Activated CD8-positive, alpha-beta T cell treated with anti-CD3 and anti-CD28 coated beads, Interleukin-2, amount 10 ng/mL, durations not matched to agents 7 days and 5 days (primary cell): ENCODE results near the gene YARS2. TPM values are rescaled to one million over a fixed set of nuclear protein-coding genes. Genes with fewer than 3 reads are reported as not detected.

Experiments used
- ATAC-seq: fragments of 150-1000 bp; cut with Tn5 transposase; one replicate; pipeline ENCODE4 v1.10.0; 2021; ENCODE audit warnings: moderate library complexity
- CTCF ChIA-PET: fragments of 350-600 bp; sonication (Branson Sonifier 250); formaldehyde crosslinking; loops from one replicate; lab custom pipeline; 2021; ENCODE audit warnings: antibody characterized with exemption; lab: Charles Lee
- POLR2A ChIA-PET: fragments of 350-600 bp; sonication (Branson Sonifier 250); formaldehyde crosslinking; loops from one replicate; lab custom pipeline; 2021; ENCODE audit warnings: antibody characterized with exemption; lab: Charles Lee
- DNase-seq: peaks from one replicate; pipeline ENCODE4 v3.0.0-alpha.2; 2020
- H3K27ac Mint-ChIP-seq: one replicate; pipeline ENCODE4 v1.8.0; 2021; ENCODE audit warnings: mild to moderate bottlenecking, mixed read lengths
- H3K27me3 Mint-ChIP-seq: one replicate; pipeline ENCODE4 v1.8.0; 2021; ENCODE audit warnings: low read depth, mixed read lengths
- H3K36me3 Mint-ChIP-seq: one replicate; pipeline ENCODE4 v1.8.0; 2021; ENCODE audit warnings: low read depth, mixed read lengths
- H3K4me1 Mint-ChIP-seq: one replicate; pipeline ENCODE4 v1.8.0; 2021; ENCODE audit warnings: low read depth, mixed read lengths
- H3K4me3 Mint-ChIP-seq: one replicate; pipeline ENCODE4 v1.8.0; 2021; ENCODE audit warnings: mild to moderate bottlenecking, mixed read lengths
- H3K9me3 Mint-ChIP-seq: one replicate; pipeline ENCODE4 v1.8.0; 2022; ENCODE audit warnings: mixed read lengths; ENCODE audit not compliant: insufficient read depth
- total RNA-seq, 2 experiments: library from RNA; stranded (reverse); gene quantifications; one replicate each; pipeline ENCODE4 v1.2.3, GENCODE V29; 2021

Gene YARS2
- 10 to 100 TPM; 19.4 to 20.2 TPM for total RNA-seq

GRCh38 chr12:32755654-32756475 lies at the start of gene YARS2:
Gene YARS2, minus strand, starts transcription at chr12:32755897. Its CDS starts 23 bp downstream, at chr12:32755874.
- Mint-ChIP-seq H3K4me1 (peaks cover 20% of the 10 kb centered on the region), H3K36me3 (peaks cover 23% of the 10 kb centered on the region), H3K9me3 (no peaks in the 10 kb centered on the region), H3K4me3 (peak within 1 kb of the TSS; percentile 93), H3K27me3 (no peaks in the 10 kb centered on the region), H3K27ac (peak within 1 kb of the TSS; percentile 78)
- peak; percentile 93 for DNase-seq
- ChIA-PET POLR2A (interaction anchor here (0.6 to 2.1 kb wide), 7 partner anchors 14 to 1267 kb away, joined by 3 to 11 read pairs (median 4); partner anchors contain the start of genes ALG10 and DNM1L), CTCF (interaction anchor here (0.7 to 5.2 kb wide), 50 partner anchors 9 to 1434 kb away, joined by 3 to 103 read pairs (median 5); partner anchors contain the start of gene ALG10)
- peak; percentile 94 for ATAC-seq

- H3K27ac Mint-ChIP-seq, result no peak overlapping the region
- no peaks in the 10 kb centered on the region for H3K36me3 Mint-ChIP-seq
- DNase-seq (no peak), ATAC-seq (no peak)
- ChIA-PET POLR2A (no interaction called here), CTCF (no interaction called here)
- no peaks in the 10 kb centered on the region for H3K4me1 Mint-ChIP-seq
- H3K4me3 Mint-ChIP-seq, result no peak overlapping the region
- no peaks in the 10 kb centered on the region for H3K9me3 Mint-ChIP-seq
- no peaks in the 10 kb centered on the region for H3K27me3 Mint-ChIP-seq
These were observed 48.6 kb upstream of the YARS2 start for GRCh38 chr12:32804301-32804700.

DNA sequence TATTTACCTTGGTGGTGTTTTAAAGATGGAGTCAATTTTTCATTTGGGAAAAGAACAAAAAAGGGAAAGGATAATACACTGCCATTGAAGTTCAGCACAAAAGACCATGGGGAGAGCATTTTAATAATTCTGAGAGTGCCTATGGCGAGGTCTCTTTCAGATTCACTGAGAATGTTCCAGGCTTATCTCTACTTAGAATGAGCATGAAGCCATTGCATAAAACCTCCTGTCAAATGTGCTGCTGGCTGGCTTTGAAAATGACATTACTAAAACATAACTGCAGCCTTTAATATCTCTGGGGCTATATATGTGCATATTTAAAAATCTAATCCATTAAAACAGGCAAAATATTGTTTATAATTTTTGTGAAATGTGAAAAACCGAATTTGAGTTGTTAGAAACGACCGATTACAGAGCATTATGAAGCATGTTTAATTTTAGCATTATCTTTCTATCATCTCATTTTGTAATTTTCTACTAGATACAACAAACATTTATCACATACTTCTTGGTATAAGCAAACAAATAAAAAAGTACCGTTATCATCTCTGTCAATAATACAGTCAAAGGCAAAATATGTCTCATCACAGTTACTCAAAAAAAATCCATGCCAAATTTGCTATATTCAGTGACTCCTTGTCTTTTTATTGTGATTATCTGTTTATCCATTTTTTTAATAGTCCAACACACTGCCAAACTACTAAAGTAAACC lies 45.7 kb upstream of the YARS2 start:
- Mint-ChIP-seq H3K27ac (no peak overlapping the region), H3K9me3 (no peaks in the 10 kb centered on the region), H3K4me3 (no peak overlapping the region), H3K36me3 (no peaks in the 10 kb centered on the region), H3K4me1 (no peaks in the 10 kb centered on the region), H3K27me3 (no peaks in the 10 kb centered on the region)
- CTCF ChIA-PET, result no interaction called here
- no peak for ATAC-seq
- DNase-seq, result no peak
- POLR2A ChIA-PET, result no interaction called here

DNA sequence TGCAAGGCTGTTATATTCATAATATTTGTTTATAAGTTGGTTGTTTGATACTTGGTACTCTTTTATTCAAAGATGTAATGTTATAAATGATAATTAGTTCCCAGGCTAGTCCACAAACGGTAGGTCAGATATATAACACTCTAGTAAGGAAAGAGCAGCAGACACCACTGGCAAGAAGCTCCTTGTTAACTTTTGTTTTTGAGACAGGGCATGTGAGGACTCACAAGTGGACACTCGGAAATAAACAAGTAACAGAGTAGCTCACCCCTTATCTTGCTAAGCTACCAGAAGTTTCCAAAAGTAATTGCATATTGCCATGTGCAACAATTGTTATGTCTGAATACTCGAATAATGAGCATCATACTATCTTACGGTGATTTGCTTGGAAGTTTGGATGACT lies 38.6 kb upstream of the YARS2 start:
- DNase-seq (no peak), ATAC-seq (no peak)
- POLR2A ChIA-PET, result no interaction called here
- Mint-ChIP-seq H3K9me3 (no peaks in the 10 kb centered on the region), H3K27ac (no peak overlapping the region), H3K36me3 (no peaks in the 10 kb centered on the region), H3K27me3 (no peaks in the 10 kb centered on the region), H3K4me1 (no peaks in the 10 kb centered on the region), H3K4me3 (no peak overlapping the region)
- CTCF ChIA-PET, result no interaction called here

GRCh38 chr12:32789916-32790315 lies 34.2 kb upstream of the YARS2 start:
- no peaks in the 10 kb centered on the region for H3K9me3 Mint-ChIP-seq

GRCh38 chr12:32789446-32789845 lies 33.7 kb upstream of the YARS2 start:
- no peak for ATAC-seq
- CTCF ChIA-PET, result no interaction called here
- H3K9me3 Mint-ChIP-seq, result no peaks in the 10 kb centered on the region

More at GRCh38 chr12:32789916-32790315, 34.2 kb upstream of the YARS2 start:
- no peaks in the 10 kb centered on the region for H3K4me1 Mint-ChIP-seq
- ATAC-seq (no peak), DNase-seq (no peak)
- ChIA-PET CTCF (no interaction called here), POLR2A (no interaction called here)
- H3K27me3 Mint-ChIP-seq, result no peaks in the 10 kb centered on the region
- no peak overlapping the region for H3K4me3 Mint-ChIP-seq
- H3K36me3 Mint-ChIP-seq, result no peaks in the 10 kb centered on the region
- H3K27ac Mint-ChIP-seq, result no peak overlapping the region

DNA sequence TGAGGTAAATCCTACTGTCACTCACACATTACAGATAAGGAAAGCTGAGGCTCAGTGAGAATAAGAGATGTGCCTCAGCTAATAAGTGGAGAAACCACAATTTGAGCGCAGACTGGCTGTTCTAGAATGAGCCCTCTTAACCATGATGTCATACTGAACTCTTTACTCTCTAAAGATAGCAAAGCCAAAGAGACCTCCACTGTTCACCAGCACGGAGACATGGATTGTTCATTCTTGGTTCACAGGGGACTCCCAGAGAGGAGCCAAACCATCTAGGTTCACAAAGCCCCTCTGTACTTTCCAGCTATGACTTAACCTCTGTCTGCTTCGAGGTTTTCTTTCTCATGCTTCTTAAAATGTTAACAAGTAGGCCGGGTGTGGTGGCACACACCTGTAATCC lies 32.7 kb upstream of the YARS2 start:
- no peak overlapping the region for H3K27ac Mint-ChIP-seq
- no peaks in the 10 kb centered on the region for H3K9me3 Mint-ChIP-seq
- no peaks in the 10 kb centered on the region for H3K4me1 Mint-ChIP-seq
- POLR2A ChIA-PET, result no interaction called here
- ATAC-seq (no peak), DNase-seq (no peak)
- CTCF ChIA-PET, result no interaction called here
- H3K27me3 Mint-ChIP-seq, result no peaks in the 10 kb centered on the region
- no peak overlapping the region for H3K4me3 Mint-ChIP-seq
- no peaks in the 10 kb centered on the region for H3K36me3 Mint-ChIP-seq

More at GRCh38 chr12:32789446-32789845, 33.7 kb upstream of the YARS2 start:
- H3K4me1 Mint-ChIP-seq, result no peaks in the 10 kb centered on the region
- H3K4me3 Mint-ChIP-seq, result no peak overlapping the region
- POLR2A ChIA-PET, result no interaction called here
- no peak overlapping the region for H3K27ac Mint-ChIP-seq
- H3K36me3 Mint-ChIP-seq, result no peaks in the 10 kb centered on the region
- DNase-seq, result no peak
- no peaks in the 10 kb centered on the region for H3K27me3 Mint-ChIP-seq

GRCh38 chr12:32785557-32785956 lies 29.9 kb upstream of the YARS2 start:
- no peak overlapping the region for H3K4me3 Mint-ChIP-seq
- ChIA-PET CTCF (no interaction called here), POLR2A (no interaction called here)
- H3K27ac Mint-ChIP-seq, result no peak overlapping the region
- H3K9me3 Mint-ChIP-seq, result no peaks in the 10 kb centered on the region
- ATAC-seq (no peak), DNase-seq (no peak)
- no peaks in the 10 kb centered on the region for H3K4me1 Mint-ChIP-seq
- H3K27me3 Mint-ChIP-seq, result peaks cover 2% of the 10 kb centered on the region
- H3K36me3 Mint-ChIP-seq, result no peaks in the 10 kb centered on the region

GRCh38 chr12:32783029-32783428 lies 27.3 kb upstream of the YARS2 start:
- peaks cover 2% of the 10 kb centered on the region for H3K27me3 Mint-ChIP-seq
- ChIA-PET POLR2A (no interaction called here), CTCF (no interaction called here)
- H3K4me1 Mint-ChIP-seq, result no peaks in the 10 kb centered on the region
- H3K4me3 Mint-ChIP-seq, result no peak overlapping the region
- no peak for DNase-seq
- H3K9me3 Mint-ChIP-seq, result no peaks in the 10 kb centered on the region
- H3K36me3 Mint-ChIP-seq, result no peaks in the 10 kb centered on the region
- ATAC-seq, result no peak
- H3K27ac Mint-ChIP-seq, result no peak overlapping the region

DNA sequence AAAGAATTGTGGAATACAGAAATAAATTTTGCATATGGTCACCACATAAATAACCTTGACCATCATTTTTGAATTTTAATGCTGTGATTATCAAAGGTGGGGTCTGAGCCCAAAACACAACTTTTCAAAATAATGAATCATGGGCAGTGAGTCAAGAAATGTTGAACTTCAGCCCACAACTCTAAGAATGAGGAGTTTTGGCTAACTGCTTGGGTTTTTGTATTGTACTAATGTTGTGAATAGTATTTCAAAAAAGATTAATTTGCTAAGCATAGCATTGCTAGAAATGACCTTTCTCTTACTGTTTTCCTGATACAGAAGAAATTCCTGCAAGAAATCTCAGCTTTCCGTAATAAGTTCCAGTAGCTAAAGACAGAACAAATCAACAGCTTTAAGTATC lies 24.4 kb upstream of the YARS2 start:
- DNase-seq (no peak), ATAC-seq (no peak)
- ChIA-PET POLR2A (no interaction called here), CTCF (interaction anchor here (0.7 to 0.9 kb wide), 2 partner anchors 24 to 346 kb away, joined by 3 read pairs; partner anchors contain the start of gene YARS2)
- Mint-ChIP-seq H3K27ac (no peak overlapping the region), H3K36me3 (no peaks in the 10 kb centered on the region), H3K9me3 (no peaks in the 10 kb centered on the region), H3K27me3 (peaks cover 5% of the 10 kb centered on the region), H3K4me1 (no peaks in the 10 kb centered on the region), H3K4me3 (no peak overlapping the region)

DNA sequence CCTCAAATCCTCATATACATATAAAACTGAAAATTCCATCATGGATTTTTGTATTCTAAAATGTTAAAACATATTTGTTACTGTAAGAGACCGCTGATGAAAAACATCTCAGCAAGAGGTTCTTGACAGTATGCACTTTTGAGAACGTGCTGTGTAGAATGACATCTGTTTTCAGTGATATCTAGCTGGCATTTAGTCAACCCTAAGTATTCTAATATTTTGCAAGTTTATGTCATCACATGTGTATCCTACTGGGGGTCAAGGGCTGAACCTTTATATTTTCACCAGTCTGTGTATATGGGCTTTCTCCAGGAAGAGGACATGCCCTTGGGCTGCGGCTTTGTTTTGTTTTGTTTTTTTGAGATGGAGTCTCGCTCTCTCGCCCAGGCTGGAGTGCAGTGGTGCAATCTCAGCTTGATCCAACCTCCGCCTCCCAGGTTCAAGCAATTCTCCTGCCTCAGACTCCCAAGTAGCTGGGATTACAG lies 22.0 kb upstream of the YARS2 start:
- CTCF ChIA-PET, result no interaction called here
- DNase-seq, result no peak
- no peak overlapping the region for H3K4me3 Mint-ChIP-seq

GRCh38 chr12:32777159-32777558 lies 21.5 kb upstream of the YARS2 start:
- H3K9me3 Mint-ChIP-seq, result no peaks in the 10 kb centered on the region

More for the DNA sequence above, 22.0 kb upstream of the YARS2 start:
- no peak for ATAC-seq
- Mint-ChIP-seq H3K9me3 (no peaks in the 10 kb centered on the region), H3K36me3 (no peaks in the 10 kb centered on the region), H3K4me1 (no peaks in the 10 kb centered on the region), H3K27ac (no peak overlapping the region), H3K27me3 (peaks cover 5% of the 10 kb centered on the region)
- POLR2A ChIA-PET, result no interaction called here

More at GRCh38 chr12:32777159-32777558, 21.5 kb upstream of the YARS2 start:
- no peaks in the 10 kb centered on the region for H3K4me1 Mint-ChIP-seq
- ATAC-seq (no peak), DNase-seq (no peak)
- H3K27me3 Mint-ChIP-seq, result peaks cover 5% of the 10 kb centered on the region
- ChIA-PET CTCF (no interaction called here), POLR2A (no interaction called here)
- no peaks in the 10 kb centered on the region for H3K36me3 Mint-ChIP-seq
- no peak overlapping the region for H3K27ac Mint-ChIP-seq
- H3K4me3 Mint-ChIP-seq, result no peak overlapping the region
